ENCODE data around the gene L3MBTL3.

Gene L3MBTL3

GRCh38 chr6:130018292-130018743, at the start of gene L3MBTL3:
Gene L3MBTL3 (plus strand): TSS chr6:130018581. CDS start chr6:130042700, 24,119 bp downstream.
- peak; percentile 83 for DNase-seq

- no peak for DNase-seq
Measured at GRCh38 chr6:129969064-129969463, 49.3 kb upstream of the L3MBTL3 start.

- DNase-seq, result no peak
Measured at GRCh38 chr6:129976110-129976509, 42.3 kb upstream of the L3MBTL3 start.

- no peak for DNase-seq
Measured at GRCh38 chr6:129978148-129978916, 40.0 kb upstream of the L3MBTL3 start.

- DNase-seq, result no peak
Measured at GRCh38 chr6:129980821-129981220, 37.6 kb upstream of the L3MBTL3 start.

- no peak for DNase-seq
Measured at GRCh38 chr6:129981598-129981997, 36.8 kb upstream of the L3MBTL3 start.

- no peak for DNase-seq
Measured at GRCh38 chr6:129989396-129989795, 29.0 kb upstream of the L3MBTL3 start.

GRCh38 chr6:129992881-129993280, 25.5 kb upstream of the L3MBTL3 start:
- DNase-seq, result no peak

- no peak for DNase-seq
Measured at GRCh38 chr6:129994410-129994809, 24.0 kb upstream of the L3MBTL3 start.

GRCh38 chr6:129996387-129996786, 22.0 kb upstream of the L3MBTL3 start:
- peak; percentile 36 for DNase-seq

GRCh38 chr6:130000526-130001421, 17.6 kb upstream of the L3MBTL3 start:
- DNase-seq, result no peak

- DNase-seq, result no peak
Measured at GRCh38 chr6:130008236-130008873, 10.0 kb upstream of the L3MBTL3 start.

GRCh38 chr6:130009146-130009545, 9.2 kb upstream of the L3MBTL3 start:
- DNase-seq, result no peak

- no peak for DNase-seq
Measured at GRCh38 chr6:130010387-130010786, 8.0 kb upstream of the L3MBTL3 start.

- DNase-seq, result no peak
Measured at GRCh38 chr6:130012728-130013127, 5.7 kb upstream of the L3MBTL3 start.

- peak; percentile 19 for DNase-seq
Measured at GRCh38 chr6:130018744-130019325, 454 bp downstream of the L3MBTL3 start.

GRCh38 chr6:130019326-130020072, 1.1 kb downstream of the L3MBTL3 start:
- DNase-seq, result peak; percentile 24

GRCh38 chr6:130020073-130020906, 1.9 kb downstream of the L3MBTL3 start:
- no peak for DNase-seq

- peak; percentile 90 for DNase-seq
Measured at GRCh38 chr6:130020907-130021629, 2.7 kb downstream of the L3MBTL3 start.

- no peak for DNase-seq
Measured at GRCh38 chr6:130026859-130027258, 8.5 kb downstream of the L3MBTL3 start.
